ENCODE measurements around the gene DDR2.
"Not testable (repeated sequence)": the region's sequence is repeated elsewhere in the genome, so short reads cannot be mapped to it uniquely, and the experiment has no call there.

Gene DDR2

DNA sequence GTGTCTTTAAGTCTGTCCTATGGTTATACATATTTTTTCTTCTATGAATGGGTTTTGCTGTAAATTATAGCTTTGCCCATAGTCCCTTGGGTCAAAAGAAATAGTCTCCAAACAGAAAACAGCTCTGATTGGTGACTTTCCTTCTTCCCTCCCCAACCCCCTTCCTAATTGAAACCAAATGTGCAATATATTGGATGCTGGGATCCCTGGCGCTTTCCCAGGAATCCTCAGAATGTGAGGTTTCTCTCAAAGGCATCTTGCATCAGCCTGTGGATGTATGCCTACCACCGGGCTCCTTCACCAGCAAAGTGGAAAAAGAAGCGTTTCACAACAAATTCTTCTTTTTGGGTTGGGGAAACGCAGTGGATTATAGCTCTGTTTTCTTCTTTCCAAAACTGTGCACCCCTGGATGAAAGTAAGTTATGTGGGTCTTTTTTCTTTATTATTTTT is at the start of gene DDR2:
TSS of gene DDR2 (plus strand) at position 248 of the 450 bp plus-strand sequence. CDS start 86,600 bp downstream, outside the sequence.
- no peaks in the 10 kb centered on the region for H3K9me3 ChIP-seq
- no peak within 1 kb of the TSS for H3K27ac ChIP-seq
- H3K36me3 ChIP-seq = no peaks in the 10 kb centered on the region
- no peaks in the 10 kb centered on the region for H3K4me1 ChIP-seq (ENCODE audit: control insufficient read depth in 1 of 2, insufficient read depth in 1 of 2, low read depth in 1 of 2, low read length in 1 of 2)
- no peak within 1 kb of the TSS for H3K4me3 ChIP-seq (ENCODE audit: low read depth in 1 of 2, low read length in 1 of 2)
- TF ChIP-seq, protein P1, sequence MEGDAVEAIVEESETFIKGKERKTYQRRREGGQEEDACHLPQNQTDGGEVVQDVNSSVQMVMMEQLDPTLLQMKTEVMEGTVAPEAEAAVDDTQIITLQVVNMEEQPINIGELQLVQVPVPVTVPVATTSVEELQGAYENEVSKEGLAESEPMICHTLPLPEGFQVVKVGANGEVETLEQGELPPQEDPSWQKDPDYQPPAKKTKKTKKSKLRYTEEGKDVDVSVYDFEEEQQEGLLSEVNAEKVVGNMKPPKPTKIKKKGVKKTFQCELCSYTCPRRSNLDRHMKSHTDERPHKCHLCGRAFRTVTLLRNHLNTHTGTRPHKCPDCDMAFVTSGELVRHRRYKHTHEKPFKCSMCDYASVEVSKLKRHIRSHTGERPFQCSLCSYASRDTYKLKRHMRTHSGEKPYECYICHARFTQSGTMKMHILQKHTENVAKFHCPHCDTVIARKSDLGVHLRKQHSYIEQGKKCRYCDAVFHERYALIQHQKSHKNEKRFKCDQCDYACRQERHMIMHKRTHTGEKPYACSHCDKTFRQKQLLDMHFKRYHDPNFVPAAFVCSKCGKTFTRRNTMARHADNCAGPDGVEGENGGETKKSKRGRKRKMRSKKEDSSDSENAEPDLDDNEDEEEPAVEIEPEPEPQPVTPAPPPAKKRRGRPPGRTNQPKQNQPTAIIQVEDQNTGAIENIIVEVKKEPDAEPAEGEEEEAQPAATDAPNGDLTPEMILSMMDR (IDR thresholded peaks at IDR 0.05) = no peak
- H3K27me3 ChIP-seq = peaks cover 9% of the 10 kb centered on the region

DNA sequence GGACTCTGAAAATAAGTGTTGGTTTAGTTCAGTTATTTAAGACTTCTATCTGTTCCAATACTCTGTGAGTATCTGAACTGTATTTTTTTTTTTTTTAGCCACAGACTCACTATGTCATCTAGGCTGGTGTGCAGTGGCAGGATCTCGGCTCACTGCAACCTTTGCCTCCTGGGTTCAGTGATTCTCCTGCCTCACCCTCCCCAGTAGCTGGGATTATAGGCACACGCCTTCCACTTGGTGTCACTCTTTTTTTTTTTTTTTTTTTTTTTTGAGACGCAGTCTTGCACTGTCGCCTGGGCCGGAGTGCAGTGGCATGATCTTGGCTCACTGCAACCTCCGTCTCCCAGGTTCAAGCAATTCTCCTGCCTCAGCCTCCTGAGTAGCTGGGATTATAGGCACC is 49.4 kb upstream of the DDR2 start:
- not testable (repeated sequence) for H3K27me3 ChIP-seq; H3K27ac ChIP-seq; H3K9me3 ChIP-seq; H3K4me1 ChIP-seq (ENCODE audit: control insufficient read depth in 1 of 2, insufficient read depth in 1 of 2, low read depth in 1 of 2, low read length in 1 of 2); H3K4me3 ChIP-seq (ENCODE audit: low read depth in 1 of 2, low read length in 1 of 2)
- H3K36me3 ChIP-seq = peaks cover 21% of the 10 kb centered on the region

DNA sequence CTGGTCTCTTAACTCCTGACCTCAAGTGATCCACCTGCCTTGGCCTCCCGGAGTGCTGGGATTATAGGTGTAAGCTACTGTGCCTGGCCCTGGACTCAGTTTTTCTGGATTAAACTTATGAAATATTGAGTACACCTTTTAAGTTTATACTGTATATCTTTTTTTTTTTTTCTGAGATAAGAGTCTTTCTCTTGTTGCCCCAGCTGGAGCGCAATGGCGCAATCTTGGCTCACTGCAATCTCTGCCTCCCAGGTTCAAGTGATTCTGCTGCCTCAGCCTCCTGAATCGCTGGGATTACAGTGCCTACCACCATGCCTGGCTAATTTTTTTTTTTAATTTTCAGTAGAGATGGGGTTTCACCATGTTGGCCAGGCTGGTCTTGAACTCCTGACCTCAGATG is 47.2 kb upstream of the DDR2 start:
- peaks cover 28% of the 10 kb centered on the region for H3K36me3 ChIP-seq
- H3K27me3 ChIP-seq; H3K9me3 ChIP-seq; H3K27ac ChIP-seq; H3K4me3 ChIP-seq (ENCODE audit: low read depth in 1 of 2, low read length in 1 of 2); H3K4me1 ChIP-seq (ENCODE audit: control insufficient read depth in 1 of 2, insufficient read depth in 1 of 2, low read depth in 1 of 2, low read length in 1 of 2): not testable (repeated sequence)

DNA sequence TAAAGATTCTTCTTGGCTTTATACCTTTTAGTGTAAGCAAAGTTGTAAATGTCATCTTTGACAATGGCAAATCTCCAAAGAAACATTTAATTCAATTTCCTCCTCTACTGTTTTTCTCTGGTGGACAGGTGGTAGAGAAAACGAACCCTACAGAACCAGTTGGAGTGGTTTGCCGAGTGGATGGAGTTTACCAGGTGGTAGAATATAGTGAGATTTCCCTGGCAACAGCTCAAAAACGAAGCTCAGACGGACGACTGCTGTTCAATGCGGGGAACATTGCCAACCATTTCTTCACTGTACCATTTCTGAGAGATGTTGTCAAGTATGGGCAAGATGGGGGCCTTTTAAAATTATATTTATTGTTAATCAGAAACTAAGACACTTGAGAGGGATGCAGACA is 44.9 kb upstream of the DDR2 start:
- TF ChIP-seq, protein P1 (IDR thresholded peaks at IDR 0.05) = no peak
- no peaks in the 10 kb centered on the region for H3K9me3 ChIP-seq
- H3K4me1 ChIP-seq (ENCODE audit: control insufficient read depth in 1 of 2, insufficient read depth in 1 of 2, low read depth in 1 of 2, low read length in 1 of 2) = no peaks in the 10 kb centered on the region
- H3K36me3 ChIP-seq = peaks cover 22% of the 10 kb centered on the region
- no peaks in the 10 kb centered on the region for H3K27me3 ChIP-seq
- no peak overlapping the region for H3K4me3 ChIP-seq (ENCODE audit: low read depth in 1 of 2, low read length in 1 of 2)
- no peak overlapping the region for H3K27ac ChIP-seq

DNA sequence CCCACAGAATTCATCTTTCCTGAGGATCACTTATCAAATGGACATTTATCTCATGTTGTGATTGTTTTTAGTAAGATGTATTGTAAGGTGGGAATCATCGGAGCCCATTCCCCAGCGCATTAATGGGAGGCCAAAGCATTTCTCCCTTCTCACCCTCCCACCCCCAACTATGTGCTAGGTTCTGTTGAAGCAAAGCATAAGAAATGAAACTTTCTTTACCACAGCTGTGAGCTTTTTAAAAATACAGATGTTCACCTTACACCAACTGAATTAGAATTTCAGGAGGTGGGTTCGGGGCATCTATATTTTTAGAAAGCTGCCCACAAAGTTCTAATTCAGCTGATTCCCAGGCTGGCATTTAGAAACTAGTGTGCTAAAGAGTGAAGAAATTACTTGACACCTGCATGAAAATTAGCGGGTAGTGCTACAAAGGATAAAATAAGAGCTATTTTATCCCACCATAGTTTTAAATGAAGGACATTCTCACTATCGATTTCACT is 44.5 kb upstream of the DDR2 start:
- H3K36me3 ChIP-seq = peaks cover 27% of the 10 kb centered on the region
- H3K27ac ChIP-seq = no peak overlapping the region
- TF ChIP-seq, protein P1 (IDR thresholded peaks at IDR 0.05) = no peak

DNA sequence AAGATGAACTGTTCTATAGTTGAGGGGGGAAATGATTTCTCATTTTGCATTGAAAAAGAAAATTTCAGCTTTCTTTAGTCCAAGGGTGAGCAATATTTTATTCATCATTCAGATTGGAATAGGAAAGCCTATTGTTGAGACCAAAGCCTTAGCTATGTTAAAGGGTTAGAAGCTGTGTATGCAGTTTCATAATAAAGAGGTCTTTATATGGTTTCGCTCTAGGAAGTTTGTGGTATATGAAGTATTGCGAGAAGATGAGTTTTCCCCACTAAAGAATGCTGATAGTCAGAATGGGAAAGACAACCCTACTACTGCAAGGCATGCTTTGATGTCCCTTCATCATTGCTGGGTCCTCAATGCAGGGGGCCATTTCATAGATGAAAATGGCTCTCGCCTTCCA is 42.2 kb upstream of the DDR2 start:
- H3K9me3 ChIP-seq = no peaks in the 10 kb centered on the region
- no peaks in the 10 kb centered on the region for H3K27me3 ChIP-seq
- TF ChIP-seq, protein P1 (IDR thresholded peaks at IDR 0.05) = no peak
- peaks cover 38% of the 10 kb centered on the region for H3K36me3 ChIP-seq
- H3K4me1 ChIP-seq (ENCODE audit: control insufficient read depth in 1 of 2, insufficient read depth in 1 of 2, low read depth in 1 of 2, low read length in 1 of 2) = no peaks in the 10 kb centered on the region
- H3K27ac ChIP-seq = no peak overlapping the region
- H3K4me3 ChIP-seq (ENCODE audit: low read depth in 1 of 2, low read length in 1 of 2) = no peak overlapping the region

More for the DNA sequence above, 44.5 kb upstream of the DDR2 start:
- Histone ChIP-seq H3K9me3 (no peaks in the 10 kb centered on the region), H3K4me3 (ENCODE audit: low read depth in 1 of 2, low read length in 1 of 2) (no peak overlapping the region), H3K4me1 (ENCODE audit: control insufficient read depth in 1 of 2, insufficient read depth in 1 of 2, low read depth in 1 of 2, low read length in 1 of 2) (no peaks in the 10 kb centered on the region), H3K27me3 (no peaks in the 10 kb centered on the region)

DNA sequence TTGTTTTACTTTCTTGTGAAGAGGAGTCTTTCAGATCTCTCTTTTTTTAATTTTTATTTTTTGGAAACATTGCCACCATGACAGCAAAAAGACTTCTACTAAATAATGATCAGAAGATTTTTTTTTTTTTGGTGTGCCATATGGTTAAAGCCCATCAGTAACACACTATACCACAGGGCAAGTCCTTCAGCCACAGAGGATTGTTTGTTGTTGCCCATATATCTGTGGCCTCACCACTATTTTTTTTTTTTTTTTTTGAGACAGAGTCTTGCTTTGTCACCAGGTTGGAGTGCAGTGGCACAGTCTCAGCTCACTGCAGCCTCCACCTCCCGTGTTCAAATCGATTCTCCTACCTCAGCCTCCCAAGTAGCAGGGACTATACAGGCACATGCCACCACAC is 41.6 kb upstream of the DDR2 start:
- H3K4me1 ChIP-seq (ENCODE audit: control insufficient read depth in 1 of 2, insufficient read depth in 1 of 2, low read depth in 1 of 2, low read length in 1 of 2) = no peaks in the 10 kb centered on the region
- H3K36me3 ChIP-seq = peaks cover 38% of the 10 kb centered on the region
- H3K27ac ChIP-seq = no peak overlapping the region

More for the DNA sequence above, 41.6 kb upstream of the DDR2 start:
- TF ChIP-seq, protein P1 (IDR thresholded peaks at IDR 0.05) = no peak
- Histone ChIP-seq H3K9me3 (no peaks in the 10 kb centered on the region), H3K27me3 (no peaks in the 10 kb centered on the region), H3K4me3 (ENCODE audit: low read depth in 1 of 2, low read length in 1 of 2) (no peak overlapping the region)

All from neutrophil (primary cell).